COLO668 (cell line): ENCODE data around the gene HMGCL.
"Not testable (repeated sequence)": the region's sequence is repeated elsewhere in the genome, so short reads cannot be mapped to it uniquely, and the experiment has no call there.

ENCODE experiments used
- DNase-seq: peaks from one replicate; lab custom pipeline; 2025; ENCODE audit not compliant: unreplicated experiment; lab: John Stamatoyannopoulos, UW

HMGCL gene

DNA sequence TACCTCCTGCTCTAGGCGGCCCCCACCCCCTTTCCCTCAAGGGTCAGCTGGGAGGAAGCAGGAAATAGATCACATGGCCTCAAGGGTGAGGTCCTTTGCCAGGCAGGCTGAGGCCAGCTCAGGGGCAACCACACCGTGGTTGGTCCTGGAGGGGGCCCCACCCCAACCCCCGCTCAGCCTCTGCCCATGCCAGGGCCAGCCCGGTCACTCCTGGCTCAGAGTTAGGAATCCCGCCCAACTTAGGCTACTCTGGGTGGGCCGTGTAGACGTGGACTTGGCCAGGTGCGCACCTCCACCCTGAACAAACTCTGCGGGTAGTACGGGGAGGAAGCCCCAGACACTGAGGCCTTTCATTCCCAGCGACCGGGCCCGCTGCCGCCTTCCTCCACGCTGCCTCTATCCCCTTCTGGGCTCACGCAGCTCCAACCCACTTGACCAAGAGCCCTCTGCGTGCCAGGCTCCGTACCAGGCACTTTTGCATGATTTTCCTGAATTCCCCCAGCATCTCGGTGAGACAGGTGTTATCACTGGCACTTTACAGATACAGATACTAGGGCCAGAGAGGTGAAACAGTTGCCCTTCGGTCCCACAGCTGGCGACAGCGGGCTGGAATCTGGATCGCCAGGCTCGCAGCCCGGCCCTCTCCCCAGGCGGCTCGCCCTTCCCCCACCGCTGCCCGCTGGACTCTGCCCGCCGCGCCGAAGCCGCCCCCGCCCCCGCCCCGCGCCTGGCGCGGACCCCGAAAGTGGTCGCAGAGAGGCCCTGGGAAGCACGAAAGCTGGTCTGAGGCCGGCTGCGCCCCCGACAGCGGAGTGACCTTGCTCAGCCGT, 25.4 kb downstream of the HMGCL start:
- DNase-seq = peak; percentile 92

DNA sequence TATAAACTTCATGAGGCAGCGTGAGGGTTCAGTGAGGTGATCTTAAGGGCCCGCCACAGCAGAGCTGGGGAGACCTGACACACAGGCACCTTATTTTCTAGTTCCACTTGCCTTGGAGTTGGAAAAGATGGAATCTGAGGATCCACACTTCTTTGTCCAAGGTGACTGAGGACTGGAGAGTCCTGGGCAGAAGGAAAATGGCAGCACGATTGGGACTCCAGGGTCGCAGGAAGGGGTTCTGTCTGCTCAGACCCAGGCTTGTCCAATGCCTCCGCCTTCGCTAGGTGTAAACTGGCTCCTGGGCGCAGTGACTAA, 26.0 kb downstream of the HMGCL start:
- DNase-seq = no peak

DNA sequence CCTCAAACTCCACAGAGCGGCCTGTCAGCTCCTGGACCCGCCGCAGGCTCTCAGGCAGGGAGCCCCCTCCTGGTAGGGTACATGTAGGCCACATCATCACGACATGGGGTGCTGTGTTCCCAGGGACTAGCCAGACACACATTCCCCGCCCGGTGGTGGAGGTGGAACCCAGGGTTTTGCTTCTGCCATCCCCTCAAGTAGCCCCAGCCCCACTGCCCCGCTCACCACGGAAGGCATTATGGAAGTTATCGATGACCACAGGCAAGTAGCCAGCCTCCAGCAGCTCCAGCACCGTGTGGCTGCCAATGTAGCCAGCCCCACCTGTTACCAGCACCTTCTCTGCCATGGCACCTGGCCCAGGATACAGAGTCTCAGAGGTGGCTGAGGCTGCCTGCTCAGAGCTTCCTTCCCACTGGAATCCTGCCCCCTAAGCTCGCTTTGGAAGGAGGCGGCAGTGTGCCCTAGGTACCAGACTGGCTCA, 26.5 kb downstream of the HMGCL start:
- DNase-seq = no peak

DNA sequence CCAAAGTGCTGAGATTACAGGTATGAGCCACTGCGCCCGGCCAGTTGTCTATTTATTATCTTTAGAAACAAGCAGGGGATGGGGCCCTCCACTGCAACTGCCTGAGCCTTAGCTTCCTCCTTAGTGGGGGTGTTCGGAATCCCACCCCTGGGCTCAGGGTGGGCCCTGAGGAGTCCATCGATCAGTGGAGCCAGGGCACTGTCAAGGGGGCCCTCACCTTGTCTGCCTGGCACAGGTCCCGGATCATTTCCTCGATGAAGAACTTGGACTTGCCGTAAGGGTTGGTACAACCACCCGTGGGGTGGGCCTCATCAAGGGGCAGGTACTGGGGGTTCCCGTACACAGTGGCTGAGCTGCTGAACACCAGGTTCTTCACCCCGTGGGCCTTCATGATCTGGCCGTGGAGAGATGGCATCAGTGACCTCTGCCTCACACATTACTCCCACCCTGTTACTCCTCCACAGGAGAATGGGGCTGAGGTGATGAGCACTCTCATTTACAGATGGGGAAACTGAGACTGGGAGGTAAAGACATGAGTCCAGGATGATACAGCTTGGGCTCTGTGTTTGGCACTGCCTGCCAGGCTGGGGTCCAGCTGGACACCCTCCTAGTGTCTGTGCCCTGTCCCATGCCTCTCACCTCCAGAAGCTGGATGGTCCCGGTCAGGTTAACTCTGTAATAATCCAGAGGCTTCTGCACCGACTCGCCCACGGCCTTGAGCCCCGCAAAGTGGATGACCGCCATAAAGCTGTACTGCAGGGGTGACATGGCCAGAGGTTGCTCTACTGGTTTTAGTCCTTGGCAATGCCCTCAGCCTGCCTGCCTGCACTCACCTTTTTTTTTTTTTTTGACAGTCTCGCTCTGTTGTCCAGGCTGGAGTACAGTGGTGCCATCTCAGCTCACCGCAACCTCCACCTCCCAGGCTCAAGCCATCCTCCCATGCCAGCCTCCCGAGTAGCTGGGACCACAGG, 27.5 kb downstream of the HMGCL start:
- DNase-seq = no peak

DNA sequence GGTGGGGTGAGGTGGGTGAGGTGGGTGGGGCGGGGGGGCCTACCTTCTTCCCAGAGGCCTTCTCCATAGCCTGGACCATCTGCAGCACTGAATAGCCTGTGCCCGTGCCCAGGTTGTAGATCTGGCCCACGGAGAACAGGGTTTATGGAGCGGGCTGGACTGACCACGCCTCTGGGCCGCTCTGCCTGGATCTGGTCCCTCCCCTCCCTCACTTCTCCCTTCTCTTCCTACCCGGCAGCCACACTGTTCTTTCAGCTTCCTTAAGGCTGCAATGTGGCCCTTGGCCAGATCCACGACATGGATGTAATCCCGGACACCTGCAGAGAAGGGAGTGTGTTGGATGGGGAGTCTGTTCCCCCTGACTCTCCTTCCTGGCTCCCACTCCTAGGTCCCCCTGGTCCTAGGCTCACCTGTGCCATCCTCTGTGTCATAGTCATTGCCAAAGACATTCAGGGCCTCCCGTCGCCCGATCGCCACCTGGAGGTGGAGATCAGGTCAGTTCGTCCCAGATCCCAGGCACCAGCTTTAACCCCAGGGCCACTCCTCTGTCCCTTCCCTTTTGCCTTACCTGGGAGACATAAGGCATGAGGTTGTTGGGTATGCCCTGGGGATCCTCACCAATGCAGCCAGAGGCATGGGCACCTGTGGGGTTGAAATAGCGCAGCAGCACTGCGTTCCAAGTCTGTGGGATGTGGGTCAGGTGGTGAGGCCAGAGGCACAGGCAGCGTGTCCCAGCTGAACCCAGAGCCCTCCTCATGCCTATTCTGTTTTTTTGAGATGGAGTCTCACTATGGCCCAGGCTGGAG, 28.6 kb downstream of the HMGCL start:
- no peak for DNase-seq

DNA sequence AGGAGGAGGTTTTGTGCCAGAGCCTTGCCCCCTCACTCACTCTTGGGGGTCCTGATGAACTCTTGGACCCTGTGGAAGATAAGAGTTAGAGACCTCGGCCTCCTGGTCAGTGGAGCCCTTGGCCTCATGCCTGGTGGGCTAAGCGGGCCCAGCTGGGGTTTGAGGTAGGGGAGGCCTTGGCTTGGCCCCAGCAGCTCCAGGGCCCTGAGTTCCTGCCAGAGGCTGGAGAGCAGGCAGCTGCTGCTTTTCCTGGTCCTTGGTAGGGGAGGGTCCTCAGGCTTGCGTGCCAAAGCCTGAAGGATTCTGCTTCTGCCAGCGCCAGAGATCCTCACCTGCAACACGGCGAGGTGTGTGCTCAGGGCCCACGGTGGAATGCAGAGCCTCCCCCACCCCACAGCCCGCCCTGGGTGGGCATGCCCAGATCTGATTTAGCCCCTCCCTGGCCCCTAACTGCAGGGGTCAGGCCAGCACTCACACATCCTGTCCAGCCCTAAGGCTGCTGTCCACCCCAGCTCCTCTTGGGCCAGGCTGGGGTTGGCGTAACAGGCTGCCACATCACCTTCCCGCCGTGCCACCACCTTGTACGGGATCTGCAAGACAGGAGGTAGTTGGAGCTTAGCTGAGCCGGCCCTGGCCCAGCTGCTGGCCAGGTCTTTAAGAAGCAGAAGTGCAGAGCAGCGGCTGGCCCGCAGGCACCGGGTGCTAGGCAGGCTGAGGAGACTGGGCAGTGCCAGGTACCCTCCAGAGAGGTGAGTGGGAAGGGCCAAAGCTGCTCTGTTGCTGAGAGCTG, 29.4 kb downstream of the HMGCL start:
- no peak for DNase-seq

DNA sequence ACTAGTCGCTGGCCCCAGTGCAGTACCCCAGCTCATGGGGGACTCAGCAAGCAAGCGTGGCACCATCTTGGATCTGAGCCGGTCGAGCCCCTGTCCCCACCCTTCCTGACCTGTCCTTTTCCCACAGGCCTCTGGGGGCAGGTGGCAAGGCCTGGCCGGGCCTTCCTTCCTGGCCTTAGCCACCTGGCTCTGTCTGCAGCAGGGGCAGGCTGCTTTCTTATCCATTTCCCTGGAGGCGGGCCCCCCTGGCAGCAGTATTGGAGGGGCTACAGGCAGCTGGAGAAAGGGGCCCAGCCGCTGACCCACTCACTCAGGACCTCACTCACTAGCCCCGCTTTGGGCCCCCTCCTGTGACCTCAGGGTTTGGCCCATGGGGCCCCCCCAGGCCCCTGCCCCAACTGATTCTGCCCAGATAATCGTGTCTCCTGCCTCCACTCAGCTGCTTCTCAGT, 30.5 kb downstream of the HMGCL start:
- not testable (repeated sequence) for DNase-seq

DNA sequence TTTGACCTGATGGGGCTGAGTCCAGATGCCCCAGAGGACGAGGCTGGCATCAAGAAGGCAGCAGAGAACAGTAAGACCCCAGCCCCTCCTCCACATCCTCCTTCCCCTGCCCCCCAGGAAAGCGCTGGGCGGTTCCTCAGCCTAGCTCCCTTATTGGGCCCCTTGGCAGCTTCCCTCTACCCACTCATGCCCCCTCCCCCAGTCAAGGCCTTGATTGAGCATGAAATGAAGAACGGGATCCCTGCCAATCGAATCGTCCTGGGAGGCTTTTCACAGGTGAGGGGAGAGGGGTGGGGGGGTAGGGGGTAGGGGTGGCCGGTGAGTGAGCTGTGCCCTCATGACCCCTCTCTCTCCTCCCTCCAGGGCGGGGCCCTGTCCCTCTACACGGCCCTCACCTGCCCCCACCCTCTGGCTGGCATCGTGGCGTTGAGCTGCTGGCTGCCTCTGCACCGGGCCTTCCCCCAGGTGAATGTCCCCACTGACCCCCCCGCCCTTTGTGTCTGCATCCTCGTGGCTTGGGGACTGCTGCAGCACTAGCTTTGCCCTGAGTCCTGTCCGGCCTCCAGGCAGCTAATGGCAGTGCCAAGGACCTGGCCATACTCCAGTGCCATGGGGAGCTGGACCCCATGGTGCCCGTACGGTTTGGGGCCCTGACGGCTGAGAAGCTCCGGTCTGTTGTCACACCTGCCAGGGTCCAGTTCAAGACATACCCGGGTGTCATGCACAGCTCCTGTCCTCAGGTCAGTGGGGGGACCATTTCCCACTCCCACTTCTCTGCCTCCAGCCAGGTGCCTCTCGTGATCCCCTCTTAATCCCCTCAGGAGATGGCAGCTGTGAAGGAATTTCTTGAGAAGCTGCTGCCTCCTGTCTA, 31.1 kb downstream of the HMGCL start:
- DNase-seq = no peak

DNA sequence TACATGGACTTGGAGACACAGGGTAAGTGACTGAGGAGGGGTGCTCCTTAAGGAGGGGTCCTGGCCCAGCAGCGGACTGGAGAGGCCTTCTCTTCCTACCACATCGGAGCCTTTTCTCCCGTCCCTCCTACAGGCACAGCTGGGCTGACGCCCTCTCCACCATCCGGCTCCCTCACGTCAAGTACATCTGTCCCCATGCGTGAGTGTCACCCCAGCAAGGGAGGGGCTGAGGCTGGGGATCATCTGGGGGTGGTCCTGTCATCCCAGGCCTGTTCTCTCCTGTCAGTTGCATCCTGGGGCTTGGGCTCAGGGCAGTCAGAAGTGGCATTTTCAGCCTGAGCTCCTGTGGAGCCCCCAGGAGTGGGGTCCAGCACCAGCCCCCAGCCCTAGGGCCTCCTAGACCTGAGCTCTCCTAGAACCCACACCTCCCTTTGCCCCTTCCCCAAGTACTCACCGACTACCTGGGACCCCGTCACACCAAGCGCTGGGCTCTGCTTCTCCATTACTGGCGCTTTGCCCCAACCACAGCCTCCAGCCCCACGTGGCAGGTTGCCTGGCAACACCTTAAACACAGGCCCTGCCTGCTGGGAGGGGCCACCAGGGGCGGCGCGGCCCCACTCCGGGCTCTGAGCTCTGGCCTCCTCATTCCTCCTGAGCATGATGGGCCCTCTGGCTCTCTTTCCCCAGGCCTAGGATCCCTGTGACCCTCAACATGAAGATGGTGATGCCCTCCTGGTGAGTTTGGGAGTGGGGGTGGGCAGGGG, 32.0 kb downstream of the HMGCL start:
- DNase-seq = peak; percentile 85

DNA sequence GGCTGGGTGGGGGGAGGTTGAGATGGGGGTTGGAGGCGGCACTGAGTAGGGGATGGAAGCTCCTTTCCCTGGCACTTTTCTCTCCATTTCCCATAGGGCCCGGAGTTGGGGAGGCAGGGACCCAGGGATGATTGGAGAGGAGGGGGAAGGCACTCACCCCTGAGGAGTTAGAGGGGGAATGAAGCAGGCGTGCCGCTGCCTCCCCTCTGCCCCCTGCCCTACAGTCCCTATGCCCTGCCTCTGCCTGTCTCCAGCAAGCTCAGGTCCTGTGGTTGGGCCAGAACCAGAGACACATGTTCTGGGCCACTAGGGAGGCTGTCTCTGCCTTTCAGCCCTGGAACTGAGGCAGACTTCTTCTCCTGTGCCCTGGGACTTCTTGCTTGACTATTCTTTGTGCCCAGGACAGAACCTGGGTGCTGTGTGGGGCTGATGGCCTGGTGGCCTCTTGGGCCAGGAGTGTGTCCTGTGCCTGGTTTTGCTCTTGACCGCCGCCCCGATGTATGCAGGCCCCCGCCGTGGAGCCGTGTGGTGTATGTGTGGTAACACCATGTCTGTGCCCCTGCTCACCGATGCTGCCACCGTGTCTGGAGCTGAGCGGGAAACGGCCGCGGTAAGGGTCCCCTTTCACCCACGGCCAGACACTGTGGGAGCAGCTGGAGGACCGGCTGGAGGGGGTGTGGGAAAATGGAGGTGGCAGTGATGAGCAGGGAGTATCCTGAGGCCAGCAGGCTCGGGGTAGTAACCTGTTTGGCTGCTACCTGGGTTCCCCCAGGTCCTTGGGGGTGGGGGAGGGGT, 32.9 kb downstream of the HMGCL start:
- no peak for DNase-seq

DNA sequence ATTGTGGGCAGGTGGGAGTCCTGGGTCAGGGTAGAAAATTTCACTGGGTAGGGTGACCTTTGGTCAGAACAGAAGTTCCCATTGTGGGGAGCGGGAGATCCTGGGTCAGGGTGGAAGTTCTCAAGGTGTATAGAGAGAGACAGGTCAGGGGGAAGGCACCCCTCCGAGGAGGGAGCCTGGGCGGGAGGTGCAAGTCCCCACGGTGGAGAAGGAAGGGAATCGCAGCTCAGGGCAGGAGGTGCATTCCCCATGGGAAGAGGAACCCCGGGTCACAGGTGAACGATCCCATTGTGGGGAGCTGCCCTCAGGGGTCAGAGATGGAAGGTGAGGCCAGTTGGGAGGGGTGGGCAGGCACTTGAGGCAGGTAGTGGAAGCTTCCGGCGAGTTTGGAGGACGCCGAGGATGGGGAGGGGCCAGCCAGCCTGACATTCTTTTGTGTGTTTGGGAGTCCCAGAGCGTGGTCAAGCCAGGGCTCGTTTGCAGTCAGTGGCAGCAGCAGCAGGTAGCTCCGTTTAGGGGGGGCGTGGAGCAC, 33.6 kb downstream of the HMGCL start:
- DNase-seq = peak; percentile 66

DNA sequence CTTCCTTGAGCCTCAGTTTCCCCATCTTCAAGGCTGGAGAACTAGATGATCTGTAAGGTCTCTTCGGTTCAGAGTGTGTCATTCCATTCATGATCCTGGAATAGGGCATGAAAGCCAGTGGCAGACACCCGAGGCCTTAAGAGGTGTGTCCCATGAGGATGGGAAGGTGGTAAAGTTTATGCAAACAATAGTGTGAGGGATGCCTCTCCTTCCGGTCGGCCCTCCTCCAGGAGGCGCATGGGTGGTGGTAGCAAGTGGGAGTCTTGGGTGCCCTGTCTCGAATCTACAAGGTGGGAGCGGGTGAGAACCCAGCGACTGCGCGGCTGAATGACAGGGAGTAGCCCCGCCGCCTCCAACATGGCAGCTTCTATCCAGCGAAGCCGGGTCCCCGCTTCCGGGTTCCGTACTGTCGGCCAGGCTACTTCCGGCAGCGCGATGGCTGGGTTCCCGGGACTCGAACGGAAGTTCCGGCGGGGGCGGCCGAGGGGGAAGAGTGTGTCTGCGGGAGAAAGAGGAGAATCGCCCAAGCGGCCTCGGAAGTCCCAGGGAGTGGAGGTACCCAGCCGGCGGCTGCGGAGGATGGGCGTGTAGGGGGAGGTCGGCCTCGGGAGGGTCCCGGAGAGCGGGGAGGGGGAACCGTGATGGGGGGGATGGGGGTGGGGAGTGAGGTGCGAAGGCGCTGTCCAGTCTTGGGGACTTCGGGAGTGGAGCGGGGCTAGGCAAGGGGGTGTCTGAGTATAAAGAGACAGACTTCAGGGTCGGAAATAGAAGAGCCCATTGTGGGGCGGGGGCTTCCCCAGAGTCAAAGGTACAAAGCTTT, 34.3 kb downstream of the HMGCL start, which contains the start of gene LYPLA2:
Gene LYPLA2, plus strand, starts transcription at position 450 of the 820 bp plus-strand sequence. CDS start 1,538 bp downstream, outside the sequence.
- DNase-seq = peak; percentile 98

DNA sequence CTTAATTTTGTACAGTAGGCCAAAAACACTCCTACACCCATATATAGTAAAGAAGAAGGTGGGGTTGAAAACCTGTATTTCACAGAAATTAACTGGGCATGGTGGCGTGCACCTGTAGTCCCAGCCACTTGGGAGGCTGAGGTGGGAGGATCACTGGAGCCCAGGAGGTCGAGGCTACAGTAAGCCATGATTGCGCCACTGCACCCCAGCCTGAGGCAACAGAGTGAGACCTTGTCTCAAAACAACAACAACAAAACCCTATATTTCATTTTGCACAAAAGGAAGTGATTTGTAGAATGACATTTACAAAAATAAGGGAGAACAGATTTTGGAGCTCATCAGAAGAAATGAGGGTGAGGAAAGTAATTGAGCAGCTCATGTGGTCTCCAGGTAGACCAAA, 36.5 kb downstream of the HMGCL start:
- DNase-seq = no peak

DNA sequence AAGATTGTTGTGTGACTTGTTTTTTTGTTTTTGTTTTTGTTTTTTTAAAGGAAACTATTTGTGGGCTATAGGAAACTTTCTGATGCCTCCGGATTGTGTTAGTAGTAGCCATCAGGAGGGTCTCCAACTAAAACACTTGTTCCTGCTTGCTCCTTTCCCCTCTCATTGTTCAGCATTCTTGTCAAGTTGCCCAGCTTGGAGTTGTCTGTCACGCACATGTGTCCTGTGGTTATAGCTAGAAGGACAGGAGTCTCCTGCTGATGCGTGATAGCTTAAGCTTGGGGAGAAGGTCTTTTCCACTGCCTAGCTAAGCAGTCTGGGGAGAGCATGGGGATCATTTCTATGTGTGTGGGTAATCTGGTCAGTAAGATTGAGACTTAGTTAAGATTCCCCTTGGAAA, 37.5 kb downstream of the HMGCL start:
- no peak for DNase-seq

DNA sequence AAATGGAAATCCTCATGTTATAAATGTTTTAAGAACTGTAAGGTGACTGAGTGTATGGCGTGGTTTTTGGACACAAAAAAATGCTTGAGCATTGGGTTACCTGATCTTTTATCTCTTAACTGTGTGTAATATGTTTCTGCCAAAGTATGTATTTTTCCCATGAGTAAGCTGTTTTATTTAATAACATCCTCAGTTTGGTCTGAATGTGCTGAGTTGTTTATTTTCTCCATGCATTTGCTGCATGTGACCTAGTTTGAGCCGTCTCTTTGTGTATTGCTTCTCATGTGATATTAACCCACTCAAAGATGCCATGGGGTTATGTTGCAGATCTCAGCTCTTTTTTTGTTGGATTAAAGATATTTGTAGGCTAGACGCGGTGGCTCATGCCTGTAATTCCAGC, 40.4 kb downstream of the HMGCL start:
- no peak for DNase-seq

DNA sequence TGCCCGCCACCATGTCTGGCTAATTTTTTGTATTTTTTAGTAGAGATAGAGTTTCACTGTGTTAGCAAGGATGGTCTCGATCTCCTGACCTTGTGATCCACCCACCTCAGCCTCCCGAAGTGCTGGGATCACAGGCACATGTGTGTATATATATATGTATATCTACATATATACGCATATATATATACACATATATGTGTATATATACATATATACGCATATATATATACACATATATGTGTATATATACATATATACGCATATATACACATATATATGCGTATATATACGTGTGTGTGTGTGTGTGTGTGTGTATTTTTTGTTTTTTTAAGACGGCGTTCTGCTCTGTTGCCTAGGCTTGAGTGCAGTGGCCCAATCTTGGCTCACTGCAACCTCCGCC, 42.1 kb downstream of the HMGCL start:
- DNase-seq = not testable (repeated sequence)
